ENCODE measurements around the gene KPNB1. TPM values are rescaled to one million over a fixed set of nuclear protein-coding genes. Genes with fewer than 3 reads are reported as not detected.

Gene KPNB1
- total RNA-seq (2022) (967 and 1,072 TPM in 2 replicates), Bru-seq, nascent RNA (percentile 99 among the genes with signal in this experiment), BruChase-seq, experiment 1, labeled RNA remaining after a 2-hour chase (percentile 100 among the genes with signal in this experiment), BruChase-seq, experiment 2, labeled RNA remaining after a 6-hour chase (percentile 100 among the genes with signal in this experiment)
- long read RNA-seq, full-length matches to known transcripts = 159 of 416 reads
- long read RNA-seq, partial matches to known transcripts = 115 of 416 reads
- long read RNA-seq, other reads (novel, unspliced or antisense) = 142 of 416 reads

DNA sequence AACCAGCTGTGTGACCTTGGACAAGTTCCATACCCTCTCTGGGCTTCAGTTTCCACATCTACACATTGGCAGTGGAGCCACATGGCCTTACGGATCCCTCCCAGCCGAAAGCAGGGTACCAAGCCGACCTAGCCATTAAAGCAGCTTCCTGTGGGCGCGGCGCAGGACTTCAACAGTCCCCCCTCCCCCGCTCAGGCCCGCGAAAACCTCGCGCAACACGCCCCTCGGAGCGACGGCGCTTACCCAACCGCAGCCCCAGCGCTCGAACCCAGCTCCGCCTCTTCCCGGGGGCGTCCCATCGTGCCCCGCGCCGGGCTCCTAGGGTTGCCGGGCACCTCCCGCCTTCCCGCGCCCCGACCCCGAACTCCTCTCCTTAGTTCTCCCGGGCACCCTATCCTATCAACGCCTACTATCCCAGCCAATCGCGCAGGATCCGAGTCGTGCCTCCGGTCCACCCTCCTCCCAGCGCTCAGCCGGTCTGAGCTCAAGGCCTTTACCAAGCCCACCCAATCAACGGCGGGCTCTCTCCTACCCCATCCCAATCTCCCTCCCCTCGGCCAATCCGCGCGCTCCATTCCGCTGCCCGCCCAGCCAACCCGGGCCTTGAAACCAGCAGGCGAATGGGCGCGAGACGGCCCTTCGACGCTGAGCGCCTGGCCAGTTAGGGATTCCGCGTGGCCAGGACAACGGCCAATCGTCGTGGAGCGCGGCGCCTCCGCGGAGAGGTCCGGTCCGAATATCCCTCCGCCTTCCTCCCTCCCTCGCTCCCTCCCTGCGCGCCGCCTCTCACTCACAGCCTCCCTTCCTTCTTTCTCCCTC, at the start of gene KPNB1:
TSS of gene KPNB1 (plus strand) at position 767 of the 819 bp plus-strand sequence. CDS start 326 bp downstream, outside the sequence.
- no peaks in the 10 kb centered on the region for H3K27me3 Mint-ChIP-seq (ENCODE audit: insufficient read depth, unreplicated experiment)
- H3K4me1 Mint-ChIP-seq (ENCODE audit: low read depth, unreplicated experiment) = peaks cover 27% of the 10 kb centered on the region
- POLR2A ChIA-PET = interaction anchor here (0.5 to 2.5 kb wide), 32 partner anchors 9 to 459 kb away, joined by 3 to 30 read pairs (median 4); partner anchors contain the start of genes LRRC46, MRPL10, PNPO and SNX11
- H3K9me3 Mint-ChIP-seq (ENCODE audit: unreplicated experiment) = no peaks in the 10 kb centered on the region
- CTCF ChIA-PET = interaction anchor here (0.6 to 3.7 kb wide), 16 partner anchors 15 to 298 kb away, joined by 3 to 50 read pairs (median 4); partner anchors contain the start of genes LRRC46, MRPL10, OSBPL7 and TBX21
- intact Hi-C loops (cut with micrococcal nuclease; ENCODE audit: unreplicated experiment) = loop anchor here (1.0 to 2.0 kb wide), 2 partner anchors 27 to 31 kb away; no protein-coding TSS in a partner anchor
- Histone ChIP-seq H3K36me3 (ENCODE audit: control insufficient read depth, insufficient read depth, low read length) (peaks cover 5% of the 10 kb centered on the region), H3K4me1 (peaks cover 29% of the 10 kb centered on the region), H3K27me3 (replicated peaks; ENCODE audit: control insufficient read depth, insufficient read depth, low read length) (no peaks in the 10 kb centered on the region), H3K4me3 (ENCODE audit: low read depth, low read length) (peak within 1 kb of the TSS; percentile 92), H3K9me3 (no peaks in the 10 kb centered on the region)
- peaks cover 56% of the 10 kb centered on the region for H3K36me3 Mint-ChIP-seq (ENCODE audit: insufficient read depth, unreplicated experiment)
- BruUV-seq (replicated peaks) = no TSS peak
- peak within 1 kb of the TSS; percentile 87 for H3K4me3 Mint-ChIP-seq (ENCODE audit: unreplicated experiment)
- peak within 1 kb of the TSS; percentile 83 for H3K27ac Mint-ChIP-seq (ENCODE audit: unreplicated experiment)
- TF ChIP-seq, protein P1, sequence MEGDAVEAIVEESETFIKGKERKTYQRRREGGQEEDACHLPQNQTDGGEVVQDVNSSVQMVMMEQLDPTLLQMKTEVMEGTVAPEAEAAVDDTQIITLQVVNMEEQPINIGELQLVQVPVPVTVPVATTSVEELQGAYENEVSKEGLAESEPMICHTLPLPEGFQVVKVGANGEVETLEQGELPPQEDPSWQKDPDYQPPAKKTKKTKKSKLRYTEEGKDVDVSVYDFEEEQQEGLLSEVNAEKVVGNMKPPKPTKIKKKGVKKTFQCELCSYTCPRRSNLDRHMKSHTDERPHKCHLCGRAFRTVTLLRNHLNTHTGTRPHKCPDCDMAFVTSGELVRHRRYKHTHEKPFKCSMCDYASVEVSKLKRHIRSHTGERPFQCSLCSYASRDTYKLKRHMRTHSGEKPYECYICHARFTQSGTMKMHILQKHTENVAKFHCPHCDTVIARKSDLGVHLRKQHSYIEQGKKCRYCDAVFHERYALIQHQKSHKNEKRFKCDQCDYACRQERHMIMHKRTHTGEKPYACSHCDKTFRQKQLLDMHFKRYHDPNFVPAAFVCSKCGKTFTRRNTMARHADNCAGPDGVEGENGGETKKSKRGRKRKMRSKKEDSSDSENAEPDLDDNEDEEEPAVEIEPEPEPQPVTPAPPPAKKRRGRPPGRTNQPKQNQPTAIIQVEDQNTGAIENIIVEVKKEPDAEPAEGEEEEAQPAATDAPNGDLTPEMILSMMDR (IDR thresholded peaks at IDR 0.05; ENCODE audit: insufficient read depth in 1 of 2, low read depth in 1 of 2, low read length in 1 of 2, severe bottlenecking in 1 of 2, unreplicated experiment in 1 of 2) = peak in 1 of 2 experiments; percentile 2
- peak; percentile 100 for DNase-seq

DNA sequence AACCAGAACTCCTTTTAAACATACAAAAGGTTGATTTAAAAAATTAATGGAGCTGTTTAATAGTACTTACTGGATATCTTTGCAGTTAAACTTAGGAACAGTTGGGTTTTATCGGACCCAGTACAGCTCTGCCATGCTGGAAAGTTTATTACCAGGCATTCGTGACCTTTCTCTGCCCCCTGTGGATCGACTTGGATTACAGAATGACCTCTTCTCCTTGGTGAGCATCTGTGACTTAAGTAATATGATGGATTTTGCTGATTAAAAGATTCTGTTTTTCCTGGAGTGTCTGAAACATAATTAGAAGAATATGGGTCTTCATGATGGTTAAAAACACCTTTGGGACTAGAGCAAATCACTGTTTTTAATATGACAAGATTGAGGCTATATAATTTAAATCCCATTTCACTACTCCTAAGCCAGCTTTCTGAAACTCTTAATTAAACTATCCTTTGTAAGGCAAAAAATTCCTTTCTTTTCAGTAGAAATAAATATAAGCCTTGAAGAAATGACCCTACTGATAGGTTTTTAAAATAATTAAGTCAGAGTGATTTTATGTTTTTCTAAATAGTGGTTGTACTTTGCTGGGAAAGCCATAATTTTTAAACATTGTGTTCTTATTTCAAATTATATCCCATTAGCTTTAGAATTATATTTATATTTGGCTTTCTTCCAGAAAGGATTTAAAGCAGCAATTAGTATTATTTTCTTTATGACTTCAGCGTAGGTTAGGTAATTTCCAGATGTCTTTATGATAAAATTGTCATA, 45.7 kb upstream of the KPNB1 start:
- Mint-ChIP-seq H3K36me3 (ENCODE audit: insufficient read depth, unreplicated experiment) (peaks cover 64% of the 10 kb centered on the region), H3K4me3 (ENCODE audit: unreplicated experiment) (no peak overlapping the region), H3K4me1 (ENCODE audit: low read depth, unreplicated experiment) (peaks cover 6% of the 10 kb centered on the region), H3K9me3 (ENCODE audit: unreplicated experiment) (no peaks in the 10 kb centered on the region), H3K27ac (ENCODE audit: unreplicated experiment) (no peak overlapping the region), H3K27me3 (ENCODE audit: insufficient read depth, unreplicated experiment) (no peaks in the 10 kb centered on the region)
- TF ChIP-seq, protein P1 (IDR thresholded peaks at IDR 0.05; ENCODE audit: insufficient read depth in 1 of 2, low read depth in 1 of 2, low read length in 1 of 2, severe bottlenecking in 1 of 2, unreplicated experiment in 1 of 2) = peak in 1 of 2 experiments; percentile 7
- no peaks in the 10 kb centered on the region for H3K27me3 ChIP-seq (replicated peaks; ENCODE audit: control insufficient read depth, insufficient read depth, low read length)
- no peaks in the 10 kb centered on the region; the same call in 1 of the 2 replicates for H3K4me1 ChIP-seq
- no peak overlapping the region for H3K4me3 ChIP-seq (ENCODE audit: low read depth, low read length)
- no peaks in the 10 kb centered on the region for H3K9me3 ChIP-seq
- BruUV-seq (replicated peaks) = no TSS peak
- DNase-seq = no peak
- CTCF ChIA-PET = interaction anchor here (1.9 kb wide), 1 partner anchor 12 kb away, joined by 5 read pairs; no protein-coding TSS in a partner anchor
- POLR2A ChIA-PET = no interaction called here
- intact Hi-C loops (cut with micrococcal nuclease; ENCODE audit: unreplicated experiment) = no loop called here
- peaks cover 3% of the 10 kb centered on the region; the same call in 1 of the 2 replicates for H3K36me3 ChIP-seq (ENCODE audit: control insufficient read depth, insufficient read depth, low read length)
